Keratinocyte (primary cell): ENCODE results near the gene BORCS8.

ENCODE experiments used
- EZH2 ChIP-seq: IDR thresholded peaks from one replicate; pipeline ENCODE4 v1.6.1; 2012; ENCODE audit warnings: inconsistent platforms, mild to moderate bottlenecking, low read length, moderate library complexity
- TF ChIP-seq, protein P1 (sequence below), 3 experiments: IDR thresholded peaks in 1 of 3; conservative IDR thresholded peaks in 1 of 3; optimal IDR thresholded peaks in 1 of 3; 2 replicates in 2 of 3; 3 replicates in 1 of 3; pipeline versions ENCODE3 to v1.5.1; 2011; ENCODE audit warnings: low read length in 3 of 3, mild to moderate bottlenecking in 3 of 3, moderate library complexity in 2 of 3, control low read depth in 1 of 3, inconsistent platforms in 1 of 3; ENCODE audit not compliant: insufficient read depth in 2 of 3; ENCODE audit errors: extremely low read depth in 1 of 3

DNA sequence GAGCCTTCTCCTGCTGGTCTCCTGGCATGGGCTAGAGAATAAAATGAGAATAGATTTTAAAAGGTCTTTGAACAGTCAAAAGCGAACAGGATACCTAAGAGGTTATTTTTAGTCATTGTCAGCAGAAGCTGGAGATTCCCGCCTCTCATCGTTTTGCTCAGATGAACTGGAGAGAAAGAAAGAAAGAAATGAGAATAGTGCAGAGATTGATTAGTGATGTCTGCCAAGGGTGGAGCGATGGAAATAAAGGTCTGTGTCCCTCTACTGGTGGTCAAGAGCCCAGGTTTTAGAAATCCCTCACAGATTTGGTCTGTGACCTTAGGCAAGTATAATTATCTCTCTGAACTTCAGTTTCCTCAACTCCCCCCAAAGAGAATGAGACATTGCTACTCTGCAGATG is 25.1 kb upstream of the BORCS8 start:
- TF ChIP-seq, protein P1, sequence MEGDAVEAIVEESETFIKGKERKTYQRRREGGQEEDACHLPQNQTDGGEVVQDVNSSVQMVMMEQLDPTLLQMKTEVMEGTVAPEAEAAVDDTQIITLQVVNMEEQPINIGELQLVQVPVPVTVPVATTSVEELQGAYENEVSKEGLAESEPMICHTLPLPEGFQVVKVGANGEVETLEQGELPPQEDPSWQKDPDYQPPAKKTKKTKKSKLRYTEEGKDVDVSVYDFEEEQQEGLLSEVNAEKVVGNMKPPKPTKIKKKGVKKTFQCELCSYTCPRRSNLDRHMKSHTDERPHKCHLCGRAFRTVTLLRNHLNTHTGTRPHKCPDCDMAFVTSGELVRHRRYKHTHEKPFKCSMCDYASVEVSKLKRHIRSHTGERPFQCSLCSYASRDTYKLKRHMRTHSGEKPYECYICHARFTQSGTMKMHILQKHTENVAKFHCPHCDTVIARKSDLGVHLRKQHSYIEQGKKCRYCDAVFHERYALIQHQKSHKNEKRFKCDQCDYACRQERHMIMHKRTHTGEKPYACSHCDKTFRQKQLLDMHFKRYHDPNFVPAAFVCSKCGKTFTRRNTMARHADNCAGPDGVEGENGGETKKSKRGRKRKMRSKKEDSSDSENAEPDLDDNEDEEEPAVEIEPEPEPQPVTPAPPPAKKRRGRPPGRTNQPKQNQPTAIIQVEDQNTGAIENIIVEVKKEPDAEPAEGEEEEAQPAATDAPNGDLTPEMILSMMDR (optimal IDR thresholded peaks at IDR 0.05 in 1 of 3, IDR thresholded peaks at IDR 0.05 in 1 of 3, conservative IDR thresholded peaks at IDR 0.05 in 1 of 3; ENCODE audit: extremely low read depth in 1 of 3, insufficient read depth in 2 of 3, low read length in 3 of 3), result peak in 1 of 3 experiments; percentile 12
- no peak for TF ChIP-seq EZH2
